HFFc6 (cell line): ENCODE data around the gene ME3. TPM values are rescaled to one million over a fixed set of nuclear protein-coding genes. Genes with fewer than 3 reads are reported as not detected.

Experiments used
- DNase-seq: peaks from one replicate; pipeline ENCODE4 v3.0.0-alpha.2; 2018
- H3K27ac Mint-ChIP-seq: 2 replicates; pipeline ENCODE4 v1.8.0; 2020; ENCODE audit warnings: mild to moderate bottlenecking, mixed read lengths
- H3K27me3 Mint-ChIP-seq: 2 replicates; pipeline ENCODE4 v1.8.0; 2021; ENCODE audit warnings: mild to moderate bottlenecking, moderate library complexity, mixed read lengths; ENCODE audit not compliant: insufficient read depth
- H3K36me3 Mint-ChIP-seq: 2 replicates; pipeline ENCODE4 v1.8.0; 2021; ENCODE audit warnings: low read depth, mixed read lengths
- H3K4me1 Mint-ChIP-seq: 2 replicates; pipeline ENCODE4 v1.8.0; 2020; ENCODE audit warnings: low read depth, mixed read lengths
- H3K4me3 Mint-ChIP-seq: 2 replicates; pipeline ENCODE4 v1.8.0; 2020; ENCODE audit warnings: mild to moderate bottlenecking, moderate library complexity, mixed read lengths
- H3K9me3 Mint-ChIP-seq: 2 replicates; pipeline ENCODE4 v1.8.0; 2020; ENCODE audit warnings: mild to moderate bottlenecking, mixed read lengths
- total RNA-seq, 6 experiments: library from RNA; stranded (reverse); fragmentation: NEBNext Ultra II Directional; extraction: Animal tissue kit (Norgen Biotek cat#: 25700); gene quantifications; 2 replicates in 1 of 6; 3 replicates in 5 of 6; pipeline ENCODE4 v1.2.3, GENCODE V29; 2021
- TF ChIP-seq, protein P1 (sequence below): fragments of 200-600 bp; sonication (generic); IDR thresholded peaks from 2 replicates; pipeline ENCODE4 v1.5.0; 2021; ENCODE audit warnings: antibody characterized with exemption, mild to moderate bottlenecking

The ME3 gene
- total RNA-seq, 6 experiments from 2014 or later = 3.5 to 8.6 (median 6.6) TPM

DNA sequence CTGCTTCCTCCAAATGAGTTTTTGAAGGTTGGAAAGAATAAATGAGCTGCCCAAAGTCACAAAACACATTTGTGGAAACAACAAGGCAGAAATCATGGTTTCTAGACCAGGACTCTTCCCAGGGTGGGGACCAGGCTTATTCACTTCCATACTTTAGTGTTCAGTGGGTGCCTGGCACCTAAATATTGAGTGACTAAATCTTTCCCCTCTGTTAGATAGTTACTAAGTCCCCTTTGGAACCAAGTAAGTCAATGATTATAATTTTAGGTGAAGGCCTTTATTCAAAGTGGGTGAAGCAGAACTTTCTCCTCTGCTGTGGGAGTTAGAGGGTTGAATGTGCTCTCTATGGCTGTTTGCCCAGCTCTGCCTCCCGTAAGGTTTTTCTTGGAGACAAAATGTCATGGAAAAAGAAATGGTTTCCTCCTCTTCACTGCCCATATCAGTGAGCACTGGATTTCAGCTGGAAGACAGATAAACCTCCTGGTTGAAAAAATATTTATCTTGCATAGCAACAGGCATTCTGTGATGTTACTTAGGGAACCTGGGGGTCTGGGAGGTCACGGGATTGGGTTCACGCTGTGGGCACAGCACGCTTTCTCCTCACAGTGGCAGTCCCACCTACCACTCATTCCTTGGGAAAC lies 179.9 kb downstream of the ME3 start:
- TF ChIP-seq, protein P1, sequence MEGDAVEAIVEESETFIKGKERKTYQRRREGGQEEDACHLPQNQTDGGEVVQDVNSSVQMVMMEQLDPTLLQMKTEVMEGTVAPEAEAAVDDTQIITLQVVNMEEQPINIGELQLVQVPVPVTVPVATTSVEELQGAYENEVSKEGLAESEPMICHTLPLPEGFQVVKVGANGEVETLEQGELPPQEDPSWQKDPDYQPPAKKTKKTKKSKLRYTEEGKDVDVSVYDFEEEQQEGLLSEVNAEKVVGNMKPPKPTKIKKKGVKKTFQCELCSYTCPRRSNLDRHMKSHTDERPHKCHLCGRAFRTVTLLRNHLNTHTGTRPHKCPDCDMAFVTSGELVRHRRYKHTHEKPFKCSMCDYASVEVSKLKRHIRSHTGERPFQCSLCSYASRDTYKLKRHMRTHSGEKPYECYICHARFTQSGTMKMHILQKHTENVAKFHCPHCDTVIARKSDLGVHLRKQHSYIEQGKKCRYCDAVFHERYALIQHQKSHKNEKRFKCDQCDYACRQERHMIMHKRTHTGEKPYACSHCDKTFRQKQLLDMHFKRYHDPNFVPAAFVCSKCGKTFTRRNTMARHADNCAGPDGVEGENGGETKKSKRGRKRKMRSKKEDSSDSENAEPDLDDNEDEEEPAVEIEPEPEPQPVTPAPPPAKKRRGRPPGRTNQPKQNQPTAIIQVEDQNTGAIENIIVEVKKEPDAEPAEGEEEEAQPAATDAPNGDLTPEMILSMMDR = no peak
- peaks cover 6% of the 10 kb centered on the region for H3K4me1 Mint-ChIP-seq
- DNase-seq = no peak
- no peaks in the 10 kb centered on the region for H3K9me3 Mint-ChIP-seq
- H3K27me3 Mint-ChIP-seq = peaks cover 1% of the 10 kb centered on the region
- no peak overlapping the region for H3K4me3 Mint-ChIP-seq
- H3K36me3 Mint-ChIP-seq = no peaks in the 10 kb centered on the region
- H3K27ac Mint-ChIP-seq = no peak overlapping the region

DNA sequence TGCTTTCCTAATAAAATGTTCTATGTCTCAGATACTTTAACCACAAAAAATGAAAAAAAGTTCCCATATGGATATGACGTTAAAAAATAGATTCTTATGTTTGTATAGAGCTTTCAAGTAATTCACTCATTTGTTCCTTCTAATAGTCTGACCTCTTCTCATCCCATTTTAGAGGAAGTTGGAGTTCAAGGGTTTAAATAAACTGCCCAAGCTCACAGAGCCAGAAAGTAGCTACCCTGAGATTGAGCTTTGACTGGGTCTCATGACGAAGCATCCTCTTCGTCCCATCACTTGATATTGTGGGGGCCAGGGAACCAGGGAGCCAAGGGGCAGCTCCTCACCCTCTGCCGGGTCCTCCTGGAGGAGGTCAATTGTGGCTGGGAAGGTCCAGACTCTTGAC lies 181.4 kb downstream of the ME3 start:
- H3K4me1 Mint-ChIP-seq = no peaks in the 10 kb centered on the region
- H3K27ac Mint-ChIP-seq = no peak overlapping the region
- H3K4me3 Mint-ChIP-seq = no peak overlapping the region
- no peaks in the 10 kb centered on the region for H3K36me3 Mint-ChIP-seq
- DNase-seq = no peak
- TF ChIP-seq, protein P1 = no peak
- H3K9me3 Mint-ChIP-seq = no peaks in the 10 kb centered on the region
- H3K27me3 Mint-ChIP-seq = peaks cover 1% of the 10 kb centered on the region

DNA sequence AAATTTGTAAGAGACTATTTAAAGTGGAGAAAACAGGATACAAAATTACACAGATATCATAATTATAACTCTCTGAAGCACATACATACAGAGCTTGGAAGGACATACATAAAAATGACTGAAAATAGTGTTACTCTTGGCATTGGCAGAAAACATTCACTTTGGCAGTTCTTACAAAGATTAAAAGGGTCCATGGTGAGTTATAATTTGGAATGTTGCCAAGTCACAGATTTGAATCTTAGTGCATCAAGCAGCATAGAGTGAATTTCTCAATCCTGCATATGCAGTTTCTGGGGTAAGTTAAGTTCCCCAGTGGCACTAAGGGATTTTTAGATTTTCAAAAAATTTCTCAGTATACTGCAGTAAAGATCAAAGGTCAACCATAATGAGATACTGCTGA lies 181.8 kb downstream of the ME3 start:
- TF ChIP-seq, protein P1 = no peak
- H3K36me3 Mint-ChIP-seq = no peaks in the 10 kb centered on the region
- no peak overlapping the region for H3K27ac Mint-ChIP-seq
- peaks cover 1% of the 10 kb centered on the region for H3K27me3 Mint-ChIP-seq
- no peak for DNase-seq
- no peak overlapping the region for H3K4me3 Mint-ChIP-seq
- H3K4me1 Mint-ChIP-seq = peaks cover 4% of the 10 kb centered on the region
- no peaks in the 10 kb centered on the region for H3K9me3 Mint-ChIP-seq

DNA sequence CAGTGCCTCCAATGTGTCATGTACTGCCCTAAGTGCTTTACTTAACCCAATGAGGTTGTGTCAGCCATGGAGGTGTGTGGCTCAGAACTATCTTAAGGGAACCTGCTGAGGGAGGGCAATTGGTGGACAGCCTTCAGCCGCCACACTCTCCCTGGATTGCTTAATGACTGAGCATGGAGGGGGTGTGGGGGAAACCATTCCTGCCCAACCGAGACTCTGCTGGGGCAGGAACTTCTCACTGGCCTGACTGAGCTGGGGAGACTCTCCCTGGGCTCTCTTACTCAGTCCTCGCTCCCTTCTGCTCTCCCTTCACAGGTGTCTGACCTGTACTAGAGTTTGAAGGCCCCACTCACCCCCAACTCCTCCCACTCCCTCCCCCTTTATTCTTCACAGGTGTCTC lies 183.0 kb downstream of the ME3 start:
- Mint-ChIP-seq H3K4me3 (no peak overlapping the region), H3K27me3 (peaks cover 1% of the 10 kb centered on the region), H3K36me3 (no peaks in the 10 kb centered on the region), H3K27ac (no peak overlapping the region), H3K9me3 (no peaks in the 10 kb centered on the region), H3K4me1 (peaks cover 15% of the 10 kb centered on the region)
- TF ChIP-seq, protein P1 = no peak
- no peak for DNase-seq

DNA sequence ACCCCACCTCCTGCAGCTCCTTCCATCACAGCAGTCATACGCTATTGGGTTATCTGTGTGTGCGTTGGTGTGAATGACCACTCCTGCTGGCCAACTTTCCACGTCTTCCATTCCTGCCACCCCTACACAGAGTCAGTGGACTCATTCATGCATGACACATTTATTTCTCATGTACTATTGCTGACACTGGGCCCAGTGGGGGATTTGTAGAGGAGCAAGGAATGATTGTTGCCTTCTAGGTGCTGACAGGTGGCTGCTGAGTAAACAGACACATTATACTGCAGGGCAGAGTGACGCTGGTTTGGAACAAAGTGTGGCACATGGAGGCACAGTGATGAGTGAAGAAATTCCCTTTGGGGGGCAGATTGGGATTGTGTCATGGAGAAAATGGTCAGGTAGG lies 183.9 kb downstream of the ME3 start:
- Mint-ChIP-seq H3K4me1 (peaks cover 24% of the 10 kb centered on the region), H3K27me3 (peaks cover 1% of the 10 kb centered on the region), H3K9me3 (no peaks in the 10 kb centered on the region), H3K36me3 (no peaks in the 10 kb centered on the region), H3K27ac (no peak overlapping the region), H3K4me3 (no peak overlapping the region)
- DNase-seq = no peak
- TF ChIP-seq, protein P1 = no peak

DNA sequence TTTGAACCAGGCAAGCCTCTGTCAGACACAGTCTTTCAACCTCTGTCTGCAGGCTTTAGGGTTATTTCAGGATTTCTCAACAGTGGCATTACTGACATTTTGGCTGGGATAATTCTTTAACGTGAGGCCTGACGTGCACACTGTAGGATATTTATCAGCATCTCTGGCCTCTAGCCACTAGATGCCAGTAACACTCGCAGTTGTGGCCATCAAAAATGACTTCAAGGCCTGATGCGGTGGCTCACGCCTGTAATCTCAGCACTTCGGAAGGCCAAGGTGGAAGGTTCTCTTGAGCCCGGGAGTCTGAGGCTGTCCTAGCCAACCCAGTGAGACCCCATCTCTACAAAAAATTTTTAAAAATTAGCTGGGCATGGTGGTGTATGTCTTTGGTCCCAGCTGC lies 184.7 kb downstream of the ME3 start:
- H3K27ac Mint-ChIP-seq = no peak overlapping the region
- no peaks in the 10 kb centered on the region for H3K9me3 Mint-ChIP-seq
- DNase-seq = no peak
- peaks cover 33% of the 10 kb centered on the region for H3K4me1 Mint-ChIP-seq
- H3K4me3 Mint-ChIP-seq = no peak overlapping the region
- TF ChIP-seq, protein P1 = no peak
- H3K36me3 Mint-ChIP-seq = no peaks in the 10 kb centered on the region
- peaks cover 1% of the 10 kb centered on the region for H3K27me3 Mint-ChIP-seq
